Left lung (tissue), 10 donors: ENCODE measurements around the gene MYO5A. TPM values are rescaled to one million over a fixed set of nuclear protein-coding genes. Genes with fewer than 3 reads are reported as not detected.

Experiments used
- ATAC-seq: fragments of 200-7000 bp; cut with Tn5 transposase; one replicate; pipeline ENCODE4 v1.9.1; 2020; ENCODE audit warnings: moderate library complexity
- DNase-seq, 4 donors: peaks; one replicate each; pipeline ENCODE4 v3.0.0-alpha.2; 2013 to 2020
- H3K27ac ChIP-seq, 2 donors: fragments of 200-600 bp; sonication (generic) in 1 of 2; one replicate each; pipeline versions ENCODE4 v1.5.0 to v1.8.0; 2020 to 2021
- H3K27me3 ChIP-seq, 2 donors: fragments of 200-600 bp; sonication (generic) in 1 of 2; one replicate each; pipeline versions ENCODE4 v1.5.0 to v1.8.0; 2020 to 2021
- H3K36me3 ChIP-seq, 2 donors: fragments of 200-600 bp; sonication (generic) in 1 of 2; one replicate each; pipeline versions ENCODE4 v1.5.0 to v1.8.0; 2020 to 2021
- H3K4me1 ChIP-seq, 2 donors: fragments of 200-600 bp; one replicate each; pipeline ENCODE4 v1.8.0; 2021
- H3K4me3 ChIP-seq, 2 donors: fragments of 200-600 bp; sonication (generic) in 1 of 2; one replicate each; pipeline versions ENCODE4 v1.5.0 to v1.8.0; 2020 to 2021; ENCODE audit warnings: mild to moderate bottlenecking in 1 of 2
- H3K9me3 ChIP-seq, 2 donors: fragments of 200-600 bp; sonication (generic) in 1 of 2; one replicate each; pipeline versions ENCODE4 v1.5.0 to v1.8.0; 2020 to 2021
- CTCF ChIP-seq, 2 donors: fragments of 200-600 bp; sonication (generic) in 1 of 2; IDR thresholded peaks; one replicate each; pipeline versions ENCODE4 v1.5.0 to v1.8.0; 2021; ENCODE audit warnings: antibody characterized with exemption in 2 of 2
- intact Hi-C, 2 donors: fragments of 100-400 bp; cut with DNase I; formaldehyde crosslinking; loops; one replicate each; pipeline versions ENCODE4 v1.11.2 to v1.14.2; 2022
- polyA plus RNA-seq, 6 donors: library from polyadenylated mRNA; unstranded; fragments of 120-200 nt; gene quantifications; one replicate each; pipeline ENCODE4 v1.2.1, GENCODE V29; 2013; ENCODE audit not compliant: insufficient read length in 6 of 6
- total RNA-seq, 2 donors: library from RNA; stranded (reverse); fragmentation: NEBNext Ultra II Directional; extraction: Animal tissue kit (Norgen Biotek cat#: 25700); gene quantifications; one replicate each; pipeline ENCODE4 v1.2.1, GENCODE V29; 2021
- donor health status: DM: no; HTN: yes; CAD: no.
- donor health status: DM: no; HTN: no; CAD: no.

Gene MYO5A
- total and polyA plus RNA-seq, 8 donors = 21.8 to 46.3 (median 34.3) TPM

DNA sequence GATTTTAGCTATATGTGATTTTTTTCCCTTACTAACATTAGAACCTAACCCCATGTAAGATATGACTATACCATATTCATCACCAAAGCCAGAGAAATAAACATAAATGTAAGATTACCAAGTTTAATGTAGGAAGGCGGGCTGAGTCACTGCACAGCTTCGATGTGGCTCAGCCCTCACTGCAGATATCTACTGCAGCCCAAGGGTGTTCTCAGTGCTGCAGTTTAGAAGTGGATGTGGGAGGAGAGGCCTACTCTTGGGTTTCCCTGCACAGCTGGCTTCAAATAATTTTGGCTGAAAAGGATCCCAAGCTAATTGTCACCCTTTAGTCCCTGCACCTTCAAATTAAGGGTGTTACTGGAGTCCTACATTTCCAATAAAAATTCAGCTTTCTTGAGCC, 30.9 kb upstream of the MYO5A start:
- H3K4me1 ChIP-seq = peaks cover 4 to 58% of the 10 kb centered on the region in 2 donors
- H3K4me3 ChIP-seq = no peak overlapping the region
- peaks cover 0 to 17% of the 10 kb centered on the region in 2 donors for H3K36me3 ChIP-seq
- no peak overlapping the region for H3K27ac ChIP-seq
- no peak for TF ChIP-seq CTCF (IDR thresholded peaks at IDR 0.05)
- H3K27me3 ChIP-seq = no peaks in the 10 kb centered on the region
- intact Hi-C loops = no loop called here
- peak; percentile 26 for ATAC-seq
- DNase-seq = no peak
- no peaks in the 10 kb centered on the region for H3K9me3 ChIP-seq

DNA sequence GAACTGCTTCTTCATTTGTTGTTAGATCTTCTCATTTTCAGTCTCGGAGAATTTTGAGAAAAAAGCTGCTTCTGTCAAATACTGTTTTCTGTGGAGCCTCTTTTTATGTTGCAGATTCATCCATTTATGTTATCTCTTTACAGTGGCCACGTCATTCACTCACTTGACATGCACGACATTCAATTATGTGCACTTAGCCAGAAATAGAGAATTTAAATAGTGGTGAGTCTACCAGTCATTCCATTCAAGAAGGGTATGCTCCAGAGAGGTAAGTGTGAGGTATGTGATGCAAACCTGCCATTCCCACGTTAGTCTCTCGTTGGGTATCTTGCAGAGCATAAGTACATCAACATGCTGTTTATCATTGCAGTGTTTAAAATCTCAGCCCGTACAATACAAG, 30.3 kb upstream of the MYO5A start:
- DNase-seq (no peak), ATAC-seq (no peak)
- H3K9me3 ChIP-seq = no peaks in the 10 kb centered on the region
- H3K4me3 ChIP-seq = no peak overlapping the region
- H3K4me1 ChIP-seq = peaks cover 0 to 53% of the 10 kb centered on the region in 2 donors
- peaks cover 0 to 19% of the 10 kb centered on the region in 2 donors for H3K36me3 ChIP-seq
- no peak overlapping the region for H3K27ac ChIP-seq
- no peak for TF ChIP-seq CTCF (IDR thresholded peaks at IDR 0.05)
- intact Hi-C loops = no loop called here
- H3K27me3 ChIP-seq = no peaks in the 10 kb centered on the region

- no peak overlapping the region for H3K4me3 ChIP-seq
- H3K36me3 ChIP-seq = peaks cover 0 to 24% of the 10 kb centered on the region in 2 donors
- ATAC-seq (peak; percentile 77), DNase-seq (no peak)
- H3K27ac ChIP-seq = no peak overlapping the region
- no peak for TF ChIP-seq CTCF (IDR thresholded peaks at IDR 0.05)
- H3K9me3 ChIP-seq = no peaks in the 10 kb centered on the region
- H3K4me1 ChIP-seq = peaks cover 0 to 53% of the 10 kb centered on the region in 2 donors
- intact Hi-C loops = no loop called here
- no peaks in the 10 kb centered on the region for H3K27me3 ChIP-seq
Observed at GRCh38 chr15:52558196-52558595, 29.5 kb upstream of the MYO5A start.

- ATAC-seq = no peak
Observed at GRCh38 chr15:52557274-52557641, 28.6 kb upstream of the MYO5A start.

More at GRCh38 chr15:52557274-52557641, 28.6 kb upstream of the MYO5A start:
- Histone ChIP-seq H3K27ac (no peak overlapping the region), H3K4me1 (peaks cover 0 to 62% of the 10 kb centered on the region in 2 donors), H3K9me3 (no peaks in the 10 kb centered on the region), H3K36me3 (peaks cover 0 to 24% of the 10 kb centered on the region in 2 donors), H3K4me3 (no peak overlapping the region), H3K27me3 (no peaks in the 10 kb centered on the region)
- TF ChIP-seq CTCF (IDR thresholded peaks at IDR 0.05) = no peak
- intact Hi-C loops = no loop called here
- no peak for DNase-seq
